Heart left ventricle (tissue), 16 donors: ENCODE data around the gene MRPL12. TPM values are rescaled to one million over a fixed set of nuclear protein-coding genes. Genes with fewer than 3 reads are reported as not detected.

ENCODE experiments used
- ATAC-seq, 4 donors: fragments of 200-7000 bp; cut with Tn5 transposase; one replicate each; pipeline ENCODE4 v1.9.1; 2020 to 2022; ENCODE audit warnings: moderate library complexity in 4 of 4, mild to moderate bottlenecking in 3 of 4, moderate number of reproducible peaks in 1 of 4
- DNase-seq, 5 donors: peaks; one replicate each; pipeline ENCODE4 v3.0.0-alpha.2; 2020
- H3K27ac ChIP-seq, 12 donors: fragments of 200-600 bp; sonication (generic) in 4 of 12; one replicate each; pipeline versions ENCODE4 v1.5.0 to v1.8.0; 2016 to 2022; ENCODE audit warnings: mild to moderate bottlenecking in 2 of 12
- H3K27me3 ChIP-seq, 9 donors: fragments of 200-600 bp; sonication (generic) in 2 of 9; one replicate each; pipeline versions ENCODE4 v1.5.1 to v1.8.0; 2016 to 2022; ENCODE audit warnings: mild to moderate bottlenecking in 3 of 9
- H3K36me3 ChIP-seq, 9 donors: fragments of 200-600 bp; sonication (generic) in 2 of 9; one replicate each; pipeline versions ENCODE4 v1.5.0 to v1.8.0; 2018 to 2022; ENCODE audit warnings: mild to moderate bottlenecking in 2 of 9
- H3K4me1 ChIP-seq, 12 donors: fragments of 200-600 bp; sonication (generic) in 4 of 12; one replicate each; pipeline versions ENCODE4 v1.5.0 to v1.8.0; 2016 to 2022; ENCODE audit warnings: mild to moderate bottlenecking in 3 of 12
- H3K4me3 ChIP-seq, 12 donors: fragments of 200-600 bp; sonication (generic) in 4 of 12; one replicate each; pipeline versions ENCODE4 v1.5.0 to v1.8.0; 2017 to 2022; ENCODE audit warnings: mild to moderate bottlenecking in 9 of 12, moderate library complexity in 4 of 12
- H3K9me3 ChIP-seq, 12 donors: fragments of 200-600 bp; sonication (generic) in 4 of 12; one replicate each; pipeline versions ENCODE4 v1.5.0 to v1.8.0; 2016 to 2022; ENCODE audit warnings: mild to moderate bottlenecking in 1 of 12
- CTCF ChIP-seq, 12 donors: fragments of 200-600 bp; sonication (generic) in 4 of 12; IDR thresholded peaks; one replicate each; pipeline versions ENCODE4 v1.5.0 to v1.8.0; 2018 to 2022; ENCODE audit warnings: antibody characterized with exemption in 12 of 12, mild to moderate bottlenecking in 5 of 12
- POLR2A ChIP-seq, 2 donors: fragments of 450-650 bp; IDR thresholded peaks; one replicate each; pipeline ENCODE4 v1.6.1; 2017; ENCODE audit warnings: antibody characterized with exemption in 2 of 2, mild to moderate bottlenecking in 2 of 2, moderate library complexity in 2 of 2
- WGBS, 4 donors: extraction: QIAGEN DNeasy Blood & Tissue Kit in 2 of 4; methylation state at CpG; one replicate each; pipeline versions ENCODE4 v1.1.5 to v1.1.7; 2013 to 2018; 5-methylcytosine and 5-hydroxymethylcytosine counted together
- intact Hi-C, 10 donors: fragments of 100-400 bp; cut with DNase I; formaldehyde crosslinking; loops; one replicate each; pipeline versions ENCODE4 v1.11.1 to v1.14.2; 2022
- polyA plus RNA-seq, 2 donors: library from polyadenylated mRNA; stranded (reverse); fragments of 200-250 nt; gene quantifications; one replicate each; pipeline ENCODE4 v1.2.3, GENCODE V29; 2013
- total RNA-seq, 9 donors: library from RNA; depleted of rRNA in 2 of 9; stranded (reverse); fragments of >200 nt in 2 of 9; fragmentation: NEBNext Ultra II Directional in 3 of 9; extraction: Animal tissue kit (Norgen Biotek cat#: 25700) in 3 of 9; gene quantifications; one replicate each; pipeline versions ENCODE4 v1.1.0 to v1.2.4, GENCODE V29; 2016 to 2023
- donor health status: ischemic (EF 13 %, LVEDD 7.1; RV severe dilation, severe dysfunction).
- donor health status: healthy with polysubstance abuse.
- donor health status: DM: no; HTN: yes; CAD: no.
- donor health status: DM: no; HTN: no; CAD: no.
- donor health status: ischemic (EF 25% LVEDD 6.9; RV normal size, moderate dysfunction).
- donor health status: ischemic (EF 25% LVEDD 5.7; RV mildly dilated, moderate dysfunction).
- donor health status: healthy.
- donor health status: DM: yes; HTN: yes; CAD: no.
- donor health status: ischemic (EF 35%, LVEDD 5.7; RV mildly dilated, moderate dysfunction).
- donor health status: nonischemic (EF 11% LVEDD 7.7; RV severe dilation, severe dysfunction).
- donor health status: DM: yes; HTN: yes; CAD: no.
- donor health status: PGD.
- donor health status: ischemic (EF 29% LVEDD 5.4; RV normal size, mild dysfunction).
- donor health status: nonischemic (EF 23%, LVEDD 6.1; RV moderate dilation, normal function).

Gene MRPL12
- total and polyA plus RNA-seq, 11 donors = 98.8 to 525 (median 133) TPM

DNA sequence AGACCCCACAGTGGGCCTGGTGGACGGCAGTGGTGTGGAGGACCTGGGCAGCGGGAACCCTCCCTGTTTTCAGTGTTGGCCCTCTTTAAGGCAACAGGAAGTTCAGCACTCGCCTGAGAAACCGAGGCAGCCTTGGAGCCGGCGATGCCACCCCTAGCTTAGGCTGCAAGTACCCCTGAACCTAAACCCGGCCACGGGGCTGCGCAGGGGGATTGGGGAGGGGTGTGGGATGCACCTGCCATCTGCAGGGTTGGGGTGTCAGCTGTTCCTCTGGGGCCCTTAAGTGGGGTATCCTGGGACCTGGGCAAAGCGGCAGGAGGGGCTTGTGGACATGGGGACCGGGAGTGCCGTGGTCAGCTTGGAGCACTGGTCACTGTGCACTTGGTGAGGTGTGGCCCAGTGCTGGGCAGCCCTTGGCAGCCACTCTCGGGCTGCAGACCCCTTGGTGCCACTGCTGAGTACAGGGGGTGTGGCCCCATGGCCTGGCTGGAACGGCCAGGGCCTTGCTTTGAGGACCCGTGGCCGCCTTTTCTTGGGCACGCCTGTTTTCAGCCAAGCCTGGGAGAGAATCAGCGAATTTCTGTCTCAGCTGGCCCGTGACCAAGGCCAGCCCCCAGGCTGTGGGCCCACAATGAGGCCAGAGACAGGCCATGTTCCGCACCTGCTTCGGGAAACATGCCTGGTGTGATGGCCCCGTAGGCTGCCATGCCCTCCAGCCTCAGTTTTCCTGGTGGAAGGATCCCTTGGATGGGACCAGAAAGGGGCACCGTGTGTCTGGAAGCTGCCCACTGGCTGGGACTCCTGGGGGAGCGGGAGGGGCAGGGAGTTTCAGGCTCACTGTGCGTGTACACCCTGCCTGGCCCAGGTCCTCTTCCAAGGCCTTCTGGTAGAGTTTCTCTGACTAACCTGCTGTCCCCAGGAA lies 4.8 kb downstream of the MRPL12 start:
- H3K27me3 ChIP-seq = no peaks in the 10 kb centered on the region
- no peak for DNase-seq

GRCh38 chr17:81708739-81709185 lies 5.6 kb downstream of the MRPL12 start:
- Histone ChIP-seq H3K4me3 (no peak overlapping the region), H3K9me3 (no peaks in the 10 kb centered on the region), H3K4me1 (peaks cover 6 to 45% (median 37%) of the 10 kb centered on the region in 12 donors), H3K36me3 (peaks cover 0 to 43% (median 36%) of the 10 kb centered on the region in 9 donors), H3K27me3 (no peaks in the 10 kb centered on the region), H3K27ac (no peak overlapping the region)
- TF ChIP-seq CTCF (IDR thresholded peaks at IDR 0.05) (no peak), POLR2A (IDR thresholded peaks at IDR 0.05) (no peak)
- intact Hi-C loops = no loop called here
- ATAC-seq (no peak), DNase-seq (no peak)
- WGBS, 4 donors = 80 to 84% (median 82%) methylated on average over 14 to 17 of the region's 17 CpGs

More for the DNA sequence above, 4.8 kb downstream of the MRPL12 start:
- H3K9me3 ChIP-seq = no peaks in the 10 kb centered on the region
- ATAC-seq = no peak
- H3K27ac ChIP-seq = no peak overlapping the region
- H3K4me3 ChIP-seq = no peak overlapping the region
- TF ChIP-seq CTCF (IDR thresholded peaks at IDR 0.05) = no peak
- no peak for TF ChIP-seq POLR2A (IDR thresholded peaks at IDR 0.05)
- peaks cover 0 to 43% (median 36%) of the 10 kb centered on the region in 9 donors for H3K36me3 ChIP-seq
- H3K4me1 ChIP-seq = peaks cover 6 to 40% (median 30%) of the 10 kb centered on the region in 12 donors
- WGBS, 4 donors = 80 to 89% (median 88%) methylated on average over 13 to 25 of the region's 25 CpGs
- intact Hi-C loops = no loop called here

DNA sequence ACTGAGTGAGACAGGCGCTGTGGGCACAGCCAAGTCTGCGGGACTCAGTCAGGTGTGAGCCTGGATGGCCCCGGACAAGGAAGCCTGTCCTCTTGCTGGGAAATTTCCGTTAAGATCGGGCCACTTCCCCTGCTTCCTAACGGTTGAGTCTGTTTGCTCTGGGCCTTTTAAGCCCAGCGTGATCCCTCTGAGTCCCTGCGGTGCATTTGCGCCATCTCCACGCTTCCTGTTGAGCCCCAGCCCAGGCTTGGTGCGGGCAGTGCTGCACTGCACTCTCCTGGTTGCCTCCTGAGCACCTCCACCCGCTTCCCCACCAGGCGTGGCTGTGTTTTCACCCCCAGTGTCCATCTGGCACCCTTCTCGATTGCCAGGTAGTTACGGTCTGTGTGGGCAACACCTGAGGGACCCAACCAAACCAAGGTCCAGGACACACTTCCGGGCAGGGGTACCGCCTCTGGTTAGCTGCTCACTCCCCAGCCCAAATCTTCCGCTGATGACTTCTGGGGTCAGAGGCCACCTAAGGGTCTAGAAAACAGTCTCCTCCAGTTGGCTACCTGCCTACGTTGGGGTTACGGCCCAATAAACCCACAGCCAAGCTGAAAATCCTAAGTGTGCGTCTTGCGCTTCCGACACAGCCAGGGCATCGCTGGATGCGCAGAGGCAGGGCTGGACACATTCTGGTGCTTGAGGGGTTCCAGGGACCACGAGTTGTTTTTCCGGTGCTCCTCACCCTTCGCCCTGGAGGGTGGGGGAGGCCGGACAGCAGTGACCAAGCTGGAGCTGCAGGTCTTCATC lies 7.5 kb downstream of the MRPL12 start:
- Histone ChIP-seq H3K4me3 (peak overlapping the region in 9 of 12 donors; percentile 59 to 98 (median 82)), H3K27ac (no peak overlapping the region), H3K27me3 (no peaks in the 10 kb centered on the region), H3K4me1 (peaks cover 6 to 35% (median 27%) of the 10 kb centered on the region in 12 donors), H3K9me3 (no peaks in the 10 kb centered on the region), H3K36me3 (peaks cover 0 to 28% (median 23%) of the 10 kb centered on the region in 9 donors)
- DNase-seq (no peak), ATAC-seq (peak in 2 of 4 donors; percentile 3 to 31)
- intact Hi-C loops = loop anchor here in 1 of 10 donors (2.0 kb wide), 1 partner anchor 34 kb away; no protein-coding TSS in a partner anchor
- TF ChIP-seq POLR2A (IDR thresholded peaks at IDR 0.05) (no peak), CTCF (IDR thresholded peaks at IDR 0.05) (no peak)
- WGBS, 4 donors = 11 to 15% (median 13%) methylated on average over 26 to 29 of the region's 29 CpGs
